SHP77 (cell line): ENCODE results near the gene SCARB1.
"Not testable (repeated sequence)": the region's sequence is repeated elsewhere in the genome, so short reads cannot be mapped to it uniquely, and the experiment has no call there.

Experiments
- DNase-seq, 2 experiments: peaks; one replicate each; lab custom pipeline; 2025; lab: John Stamatoyannopoulos, UW

Gene SCARB1

GRCh38 chr12:124863416-124864325 is at the start of gene SCARB1:
SCARB1 (minus strand) TSS chr12:124863864; CDS start chr12:124863720, 144 bp downstream.
- DNase-seq, result peak; percentile 63 to 77

- DNase-seq, result not testable (repeated sequence)
Measured at GRCh38 chr12:124912529-124913287, 49.0 kb upstream of the SCARB1 start.

- not testable (repeated sequence) for DNase-seq
Measured at GRCh38 chr12:124911521-124911920, 47.9 kb upstream of the SCARB1 start.

GRCh38 chr12:124910561-124911478 is 47.2 kb upstream of the SCARB1 start:
- DNase-seq, result no peak

GRCh38 chr12:124909831-124910560 is 46.3 kb upstream of the SCARB1 start:
- no peak for DNase-seq

GRCh38 chr12:124906606-124907261 is 43.1 kb upstream of the SCARB1 start:
- no peak for DNase-seq

GRCh38 chr12:124904306-124905098 is 40.8 kb upstream of the SCARB1 start:
- peak; percentile 59 to 65 for DNase-seq

GRCh38 chr12:124902916-124903315 is 39.3 kb upstream of the SCARB1 start:
- no peak for DNase-seq

- DNase-seq, result no peak
Measured at GRCh38 chr12:124901003-124901402, 37.3 kb upstream of the SCARB1 start.

GRCh38 chr12:124900345-124900795 is 36.7 kb upstream of the SCARB1 start:
- not testable (repeated sequence) for DNase-seq

- no peak for DNase-seq
Measured at GRCh38 chr12:124898923-124899294, 35.2 kb upstream of the SCARB1 start.

- peak; percentile 33 to 60 for DNase-seq
Measured at GRCh38 chr12:124898200-124898922, 34.7 kb upstream of the SCARB1 start.

- DNase-seq, result no peak
Measured at GRCh38 chr12:124896461-124896860, 32.8 kb upstream of the SCARB1 start.

- DNase-seq, result no peak
Measured at GRCh38 chr12:124893792-124894516, 30.3 kb upstream of the SCARB1 start.

- no peak for DNase-seq
Measured at GRCh38 chr12:124888260-124888659, 24.6 kb upstream of the SCARB1 start.

GRCh38 chr12:124887766-124888165 is 24.1 kb upstream of the SCARB1 start:
- not testable (repeated sequence) for DNase-seq

GRCh38 chr12:124884587-124885438 is 21.1 kb upstream of the SCARB1 start:
- DNase-seq, result peak; percentile 18 to 57
